IMR-90 (cell line): Measurements from ENCODE around the gene KMT2B. TPM values are rescaled to one million over a fixed set of nuclear protein-coding genes. Genes with fewer than 3 reads are reported as not detected.

ENCODE experiments used
- ATAC-seq: fragments of 200-7000 bp; cut with Tn5 transposase; 2 replicates; pipeline ENCODE4 v1.9.1; 2020; ENCODE audit warnings: low read depth, mild to moderate bottlenecking, moderate library complexity
- BruUV-seq: library from RNA; stranded (reverse); fragments of 400-500 nt; replicated peaks from 2 replicates; lab custom pipeline; 2021; lab: Mats Ljungman, UMichigan
- CTCF ChIA-PET: fragments of 300-600 bp; formaldehyde crosslinking; extraction: SDS; loops from one replicate; lab custom pipeline; 2021; ENCODE audit warnings: antibody characterized with exemption; lab: Yijun Ruan, JAX
- POLR2A ChIA-PET: fragments of 300-600 bp; sonication (Branson Sonifier 250); formaldehyde crosslinking; loops from one replicate; lab custom pipeline; 2022; ENCODE audit warnings: antibody characterized with exemption; ENCODE audit not compliant: unreplicated experiment; lab: Charles Lee
- DNase-seq: peaks from one replicate; pipeline ENCODE4 v3.0.0; 2013
- H2AFZ ChIP-seq: replicated peaks from 2 replicates; pipeline ENCODE3; 2013; ENCODE audit warnings: low read length, mild to moderate bottlenecking; ENCODE audit not compliant: poor library complexity
- H2AK5ac ChIP-seq: 2 replicates; pipeline ENCODE4 v1.6.1; 2013; ENCODE audit warnings: low read depth, low read length, inconsistent platforms
- H2AK9ac ChIP-seq: replicated peaks from 2 replicates; pipeline ENCODE3; 2013; ENCODE audit warnings: mild to moderate bottlenecking, low read depth, low read length, moderate library complexity; ENCODE audit not compliant: poor library complexity
- H2BK120ac ChIP-seq: 2 replicates; pipeline ENCODE4 v1.6.1; 2013; ENCODE audit warnings: low read depth, low read length, inconsistent platforms
- H2BK15ac ChIP-seq: 3 replicates; pipeline ENCODE4 v1.6.1; 2013; ENCODE audit warnings: low read depth, low read length, inconsistent platforms
- H2BK20ac ChIP-seq: 2 replicates; pipeline ENCODE4 v1.6.1; 2013; ENCODE audit warnings: low read depth, mild to moderate bottlenecking, inconsistent platforms, low read length, moderate library complexity
- H2BK5ac ChIP-seq: 2 replicates; pipeline ENCODE4 v1.6.1; 2013; ENCODE audit warnings: mild to moderate bottlenecking, low read depth, low read length, inconsistent platforms; ENCODE audit not compliant: poor library complexity, severe bottlenecking
- H3K14ac ChIP-seq: replicated peaks from 2 replicates; pipeline ENCODE4 v1.6.1; 2013; ENCODE audit warnings: low read depth, low read length, inconsistent platforms
- H3K18ac ChIP-seq: 2 replicates; pipeline ENCODE4 v1.6.1; 2013; ENCODE audit warnings: low read depth, low read length, control low read depth
- H3K23ac ChIP-seq: 2 replicates; pipeline ENCODE4 v1.6.1; 2013; ENCODE audit warnings: low read depth, low read length, inconsistent platforms
- H3K27ac ChIP-seq: 2 replicates; pipeline ENCODE4 v1.5.1; 2013; ENCODE audit warnings: mild to moderate bottlenecking, control low read depth, low read length; ENCODE audit not compliant: insufficient read depth
- H3K27me3 ChIP-seq: 2 replicates; pipeline ENCODE4 v1.6.1; 2013; ENCODE audit warnings: low read length; ENCODE audit not compliant: control insufficient read depth, insufficient read depth
- H3K36me3 ChIP-seq: 2 replicates; pipeline ENCODE4 v1.6.1; 2013; ENCODE audit warnings: low read length, mixed read lengths; ENCODE audit not compliant: control insufficient read depth, insufficient read depth
- H3K4ac ChIP-seq: 2 replicates; pipeline ENCODE4 v1.6.1; 2013; ENCODE audit warnings: low read depth, low read length, inconsistent platforms
- H3K4me1 ChIP-seq: 2 replicates; pipeline ENCODE4 v1.6.1; 2013; ENCODE audit warnings: low read length, mixed read lengths; ENCODE audit not compliant: control insufficient read depth, insufficient read depth
- H3K4me2 ChIP-seq: 2 replicates; pipeline ENCODE4 v1.6.1; 2013; ENCODE audit warnings: low read depth, mild to moderate bottlenecking, control low read depth, low read length, moderate library complexity
- H3K4me3 ChIP-seq: 2 replicates; pipeline ENCODE4 v1.5.1; 2013; ENCODE audit warnings: low read depth, mild to moderate bottlenecking, control low read depth, low read length, moderate library complexity; ENCODE audit not compliant: insufficient read depth
- H3K56ac ChIP-seq: 2 replicates; pipeline ENCODE4 v1.6.1; 2013; ENCODE audit warnings: low read length, inconsistent platforms; ENCODE audit not compliant: insufficient read depth; ENCODE audit errors: extremely low read depth
- H3K79me1 ChIP-seq, 2 experiments: 2 replicates each; pipeline ENCODE4 v1.6.1; 2013; ENCODE audit warnings: low read length in 2 of 2, inconsistent platforms in 1 of 2, low read depth in 1 of 2
- H3K9ac ChIP-seq: 2 replicates; pipeline ENCODE4 v1.6.1; 2013; ENCODE audit warnings: low read depth, low read length, control low read depth
- H3K9me1 ChIP-seq: 2 replicates; pipeline ENCODE4 v1.6.1; 2013; ENCODE audit warnings: low read length, inconsistent platforms; ENCODE audit not compliant: insufficient read depth
- H3K9me3 ChIP-seq: 2 replicates; pipeline ENCODE4 v1.6.1; 2013; ENCODE audit warnings: low read length; ENCODE audit not compliant: control insufficient read depth, insufficient read depth
- H4K20me1 ChIP-seq: 2 replicates; pipeline ENCODE4 v1.6.1; 2013; ENCODE audit warnings: low read length, inconsistent platforms; ENCODE audit not compliant: insufficient read depth
- H4K5ac ChIP-seq: 2 replicates; pipeline ENCODE4 v1.6.1; 2013; ENCODE audit warnings: mild to moderate bottlenecking, low read depth, low read length, control low read depth
- H4K8ac ChIP-seq, 2 experiments: 2 replicates each; pipeline ENCODE4 v1.6.1; 2013; ENCODE audit warnings: low read depth in 2 of 2, low read length in 2 of 2, control low read depth in 1 of 2, inconsistent platforms in 1 of 2
- H4K91ac ChIP-seq: 2 replicates; pipeline ENCODE4 v1.6.1; 2013; ENCODE audit warnings: low read depth, low read length, inconsistent platforms; ENCODE audit not compliant: insufficient read depth
- RFX5 ChIP-seq: IDR thresholded peaks from 2 replicates; pipeline ENCODE4 v1.8.0; 2012; ENCODE audit warnings: low read depth, mild to moderate bottlenecking, low read length, moderate library complexity
- WGBS, 2 experiments: methylation state at CpG; one replicate each; pipeline versions ENCODE4 v1.1.5 to v1.1.7; 2013; ENCODE audit warnings: missing lambda C conversion rate in 2 of 2; ENCODE audit not compliant: insufficient read length in 1 of 2; ENCODE audit errors: extremely low coverage in 2 of 2; 5-methylcytosine and 5-hydroxymethylcytosine counted together
- dilution Hi-C: fragments of 300-500 bp; cut with HindIII; formaldehyde crosslinking; loops from one replicate; pipeline ENCODE4 v1.14.3; 2018; ENCODE audit warnings: low sequenced_read_pairs; ENCODE audit not compliant: unreplicated experiment
- in situ Hi-C: fragments of 300-500 bp; cut with MboI; formaldehyde crosslinking; loops from 3 replicates; pipeline ENCODE4 v1.14.3; 2019; ENCODE audit warnings: low sequenced_read_pairs, inconsistent platforms, mixed read lengths
- intact Hi-C: fragments of 100-400 bp; cut with micrococcal nuclease; formaldehyde crosslinking; loops from 2 replicates; pipeline ENCODE4 v1.10.0; 2022
- polyA plus RNA-seq, 3 experiments: library from polyadenylated mRNA; depleted of rRNA; stranded (reverse); fragments of >200 nt; gene quantifications; 2 replicates each; pipeline ENCODE4 v1.2.3, GENCODE V29; 2012; ENCODE audit warnings: low replicate concordance in 1 of 3
- total RNA-seq: library from RNA; depleted of rRNA; stranded (reverse); fragments of >200 nt; gene quantifications from 2 replicates; pipeline ENCODE4 v1.2.3, GENCODE V29; 2012

KMT2B gene
- total and polyA plus RNA-seq, 2 of the 4 experiments (the other 2 are of a cell fraction), result 3.0 to 30.7 TPM

GRCh38 chr19:35738887-35739229 is 21.1 kb downstream of the KMT2B start:
- CTCF ChIA-PET, result no interaction called here
- Histone ChIP-seq H4K91ac (no peak overlapping the region), H3K9me3 (no peaks in the 10 kb centered on the region), H3K9ac (no peak overlapping the region), H2AK5ac (no peak overlapping the region), H3K4me2 (no peak overlapping the region), H2AFZ (no peak overlapping the region), H3K4ac (no peak overlapping the region), H4K8ac (no peak overlapping the region), H2BK15ac (no peak overlapping the region), H2BK120ac (no peak overlapping the region), H2BK20ac (no peak overlapping the region), H3K56ac (no peak overlapping the region), H3K4me3 (no peak overlapping the region), H3K4me1 (0 out of 2 replicates have a peak, but pooled peaks cover 3% of the 10 kb centered on the region), H3K9me1 (no peaks in the 10 kb centered on the region), H3K18ac (no peak overlapping the region), H3K36me3 (peaks cover 45% of the 10 kb centered on the region), H4K5ac (no peak overlapping the region), H3K14ac (no peak overlapping the region), H3K27me3 (no peaks in the 10 kb centered on the region), H4K20me1 (no peaks in the 10 kb centered on the region; the same call in 1 of the 2 replicates), H2BK5ac (no peak overlapping the region), H3K79me1 (peaks cover 0 to 18% of the 10 kb centered on the region in 2 experiments; a peak in 2 of 4 replicates), H3K27ac (no peak overlapping the region), H3K23ac (no peak overlapping the region), H2AK9ac (no peak overlapping the region)
- ATAC-seq, result no peak
- in situ Hi-C loops (no loop called here), dilution Hi-C loops (no loop called here), intact Hi-C loops (no loop called here)
- TF ChIP-seq RFX5, result no peak
- no peak for DNase-seq
- 80% methylated on average over 1 of the region's 2 CpGs; no CpG with 5 or more reads in 1 of the 2 experiments for WGBS, 2 experiments
- no TSS peak for BruUV-seq
- POLR2A ChIA-PET, result no interaction called here
